BE2C (cell line): Measurements from ENCODE around the gene NXPH4.

Experiments
- DNase-seq: peaks from one replicate; pipeline ENCODE4 v3.0.0-alpha.2; 2020
- H3K27me3 ChIP-seq: fragments of 250-450 bp; sonication (Bioruptor Pico); 2 replicates; pipeline ENCODE4 v1.5.1; 2020; ENCODE audit warnings: mild to moderate bottlenecking
- H3K36me3 ChIP-seq: fragments of 250-450 bp; sonication (Bioruptor Pico); 2 replicates; pipeline ENCODE4 v1.5.1; 2020; ENCODE audit warnings: mild to moderate bottlenecking
- H3K4me1 ChIP-seq: fragments of 250-450 bp; sonication (Bioruptor Pico); 2 replicates; pipeline ENCODE4 v1.5.1; 2020
- H3K4me3 ChIP-seq: 2 replicates; pipeline ENCODE4 v1.5.1; 2011; ENCODE audit warnings: low read depth, low read length
- H3K9me3 ChIP-seq: fragments of 250-450 bp; sonication (Bioruptor Pico); 2 replicates; pipeline ENCODE4 v1.5.1; 2020
- CTCF ChIP-seq: IDR thresholded peaks from 2 replicates; pipeline ENCODE4 v1.5.1; 2012; ENCODE audit warnings: mild to moderate bottlenecking, low read depth, low read length

Gene NXPH4

GRCh38 chr12:57254506-57255280 lies 38.1 kb downstream of the NXPH4 start:
- Histone ChIP-seq H3K4me1 (no peaks in the 10 kb centered on the region), H3K9me3 (no peaks in the 10 kb centered on the region), H3K4me3 (no peak overlapping the region), H3K36me3 (peaks cover 24% of the 10 kb centered on the region), H3K27me3 (no peaks in the 10 kb centered on the region)
- no peak for TF ChIP-seq CTCF
- no peak for DNase-seq

GRCh38 chr12:57255916-57256315 lies 39.3 kb downstream of the NXPH4 start:
- Histone ChIP-seq H3K4me3 (no peak overlapping the region), H3K36me3 (peaks cover 28% of the 10 kb centered on the region), H3K4me1 (no peaks in the 10 kb centered on the region), H3K9me3 (no peaks in the 10 kb centered on the region), H3K27me3 (no peaks in the 10 kb centered on the region)
- TF ChIP-seq CTCF, result no peak
- DNase-seq, result no peak

- H3K9me3 ChIP-seq, result no peaks in the 10 kb centered on the region
- no peak for TF ChIP-seq CTCF
- DNase-seq, result no peak
Observed at GRCh38 chr12:57258977-57259970, 42.7 kb downstream of the NXPH4 start.

GRCh38 chr12:57260366-57260765 lies 43.8 kb downstream of the NXPH4 start:
- Histone ChIP-seq H3K4me3 (no peak overlapping the region), H3K27me3 (no peaks in the 10 kb centered on the region), H3K9me3 (no peaks in the 10 kb centered on the region), H3K36me3 (peaks cover 31% of the 10 kb centered on the region), H3K4me1 (peaks cover 7% of the 10 kb centered on the region; the same call in 1 of the 2 replicates)
- DNase-seq, result no peak
- TF ChIP-seq CTCF, result no peak

More at GRCh38 chr12:57258977-57259970, 42.7 kb downstream of the NXPH4 start:
- no peaks in the 10 kb centered on the region for H3K27me3 ChIP-seq
- H3K4me1 ChIP-seq, result no peaks in the 10 kb centered on the region
- H3K4me3 ChIP-seq, result no peak overlapping the region
- peaks cover 28% of the 10 kb centered on the region for H3K36me3 ChIP-seq

- Histone ChIP-seq H3K36me3 (peaks cover 35% of the 10 kb centered on the region), H3K4me3 (no peak overlapping the region)
- no peak for DNase-seq
Observed at GRCh38 chr12:57261428-57261865, 44.9 kb downstream of the NXPH4 start.

More at GRCh38 chr12:57261428-57261865, 44.9 kb downstream of the NXPH4 start:
- H3K9me3 ChIP-seq, result no peaks in the 10 kb centered on the region
- no peak for TF ChIP-seq CTCF
- peaks cover 7% of the 10 kb centered on the region; the same call in 1 of the 2 replicates for H3K4me1 ChIP-seq
- H3K27me3 ChIP-seq, result no peaks in the 10 kb centered on the region
